ENCODE measurements around the gene ATF7.

ATF7 gene

GRCh38 chr12:53516758-53517455 lies 109.3 kb downstream of the ATF7 start:
- no peak overlapping the region for H3K27ac ChIP-seq
- TF ChIP-seq CTCF (conservative IDR thresholded peaks at IDR 0.05): no peak

- H3K27ac ChIP-seq: no peak overlapping the region
- TF ChIP-seq CTCF (conservative IDR thresholded peaks at IDR 0.05): no peak
Observed at GRCh38 chr12:53515291-53515680, 110.9 kb downstream of the ATF7 start.

- no peak overlapping the region for H3K27ac ChIP-seq
- no peak for TF ChIP-seq CTCF (conservative IDR thresholded peaks at IDR 0.05)
Observed at GRCh38 chr12:53514628-53515290, 111.4 kb downstream of the ATF7 start.

GRCh38 chr12:53513712-53514410 lies 112.3 kb downstream of the ATF7 start:
- H3K27ac ChIP-seq: no peak overlapping the region
- no peak for TF ChIP-seq CTCF (conservative IDR thresholded peaks at IDR 0.05)

GRCh38 chr12:53510181-53510812 lies 115.9 kb downstream of the ATF7 start:
- H3K27ac ChIP-seq: peak overlapping the region; percentile 67
- TF ChIP-seq CTCF (conservative IDR thresholded peaks at IDR 0.05): no peak

GRCh38 chr12:53508534-53509170 lies 117.5 kb downstream of the ATF7 start:
- TF ChIP-seq CTCF (conservative IDR thresholded peaks at IDR 0.05): peak; percentile 98
- H3K27ac ChIP-seq: peak overlapping the region; percentile 67

GRCh38 chr12:53507603-53507885 lies 118.6 kb downstream of the ATF7 start:
- TF ChIP-seq CTCF (conservative IDR thresholded peaks at IDR 0.05): no peak
- H3K27ac ChIP-seq: no peak overlapping the region
